COR-L47 (cell line): Measurements from ENCODE around the gene HOMER2.
"Not testable (repeated sequence)": the region's sequence is repeated elsewhere in the genome, so short reads cannot be mapped to it uniquely, and the experiment has no call there.

ENCODE experiments used
- DNase-seq: peaks from one replicate; lab custom pipeline; 2025; lab: John Stamatoyannopoulos, UW

HOMER2 gene

DNA sequence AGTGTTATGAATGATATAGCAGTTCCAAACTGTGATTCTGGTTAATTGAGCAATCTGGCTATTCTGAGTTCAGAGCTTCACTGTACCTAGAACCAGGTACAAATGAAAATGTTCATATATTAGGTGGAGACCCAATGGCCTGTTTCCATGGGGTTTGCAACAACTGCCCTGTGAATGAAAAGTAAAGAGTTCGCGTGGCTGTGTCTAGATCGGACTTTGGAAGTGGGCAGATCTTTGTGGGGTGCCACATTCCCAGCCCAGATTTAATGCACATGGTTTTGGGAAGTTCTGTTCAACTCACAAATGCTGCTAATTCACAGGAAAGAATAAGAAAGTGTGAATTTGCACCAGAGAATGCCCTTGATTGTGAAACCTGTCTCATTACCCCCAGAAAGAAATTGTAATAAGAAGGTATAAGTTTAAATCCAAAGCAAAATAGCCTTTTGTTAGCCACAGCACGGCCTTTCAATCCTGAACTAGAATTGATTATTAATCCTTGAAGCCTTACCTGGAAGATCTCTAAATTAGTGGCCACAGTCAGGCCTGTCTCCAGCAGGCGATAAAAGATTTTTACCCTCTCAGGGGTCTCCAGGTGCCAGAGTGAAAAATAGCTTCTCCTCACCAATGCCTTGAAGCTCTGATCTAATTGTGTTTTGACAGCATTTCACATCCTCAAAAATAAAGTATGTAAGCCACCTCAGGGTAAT is 120.5 kb downstream of the HOMER2 start:
- no peak for DNase-seq

DNA sequence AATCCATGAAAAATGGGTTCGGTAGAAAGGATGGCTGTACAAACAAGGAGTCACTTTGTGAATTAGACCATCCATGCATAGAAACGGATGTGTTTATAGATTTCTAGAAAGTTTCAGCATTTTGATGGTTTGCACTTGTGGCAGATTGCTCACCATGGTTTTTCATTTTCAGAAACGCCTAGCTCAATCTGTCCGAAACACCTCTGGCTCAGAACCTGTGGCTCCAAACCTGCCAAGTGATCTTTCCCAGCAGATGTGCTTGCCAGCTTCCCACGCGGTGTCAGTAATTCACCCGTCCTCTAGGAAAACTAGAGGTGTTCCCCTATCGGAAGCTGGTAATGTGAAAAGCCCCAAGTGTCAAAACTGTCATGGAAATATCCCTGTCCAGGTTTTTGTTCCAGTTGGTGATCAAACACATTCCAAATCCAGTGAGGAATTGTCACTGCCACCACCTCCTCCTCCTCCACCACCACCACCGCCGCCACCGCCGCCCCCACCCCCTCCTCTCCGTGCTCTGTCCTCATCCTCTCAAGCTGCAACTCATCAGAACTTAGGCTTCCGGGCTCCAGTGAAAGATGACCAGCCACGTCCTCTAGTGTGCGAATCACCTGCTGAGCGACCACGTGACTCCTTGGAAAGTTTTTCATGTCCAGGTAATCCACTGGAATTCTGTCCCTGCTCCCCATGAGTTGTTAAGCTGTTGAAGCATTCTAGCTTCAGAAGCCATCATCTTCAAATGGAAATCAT is 121.9 kb downstream of the HOMER2 start:
- no peak for DNase-seq

DNA sequence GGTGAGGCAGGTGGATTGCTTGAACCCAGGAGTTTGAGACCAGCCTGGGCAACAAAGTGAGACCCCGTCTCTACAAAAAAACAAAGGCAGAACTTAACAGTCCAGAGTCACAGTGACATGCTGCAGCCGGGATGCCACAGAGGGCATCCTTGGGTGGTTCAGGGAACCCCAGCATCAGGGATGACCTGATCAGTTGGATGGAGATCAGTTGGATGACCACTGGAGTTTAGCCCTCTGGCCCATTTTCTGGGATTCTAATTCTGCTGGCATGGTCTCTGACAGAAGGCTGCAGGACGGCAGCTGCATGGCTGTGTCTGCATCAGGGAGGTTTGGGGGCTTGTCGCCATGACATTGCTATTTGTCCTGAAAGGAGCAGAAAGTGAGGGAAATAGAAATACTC is 123.3 kb downstream of the HOMER2 start:
- DNase-seq = no peak

DNA sequence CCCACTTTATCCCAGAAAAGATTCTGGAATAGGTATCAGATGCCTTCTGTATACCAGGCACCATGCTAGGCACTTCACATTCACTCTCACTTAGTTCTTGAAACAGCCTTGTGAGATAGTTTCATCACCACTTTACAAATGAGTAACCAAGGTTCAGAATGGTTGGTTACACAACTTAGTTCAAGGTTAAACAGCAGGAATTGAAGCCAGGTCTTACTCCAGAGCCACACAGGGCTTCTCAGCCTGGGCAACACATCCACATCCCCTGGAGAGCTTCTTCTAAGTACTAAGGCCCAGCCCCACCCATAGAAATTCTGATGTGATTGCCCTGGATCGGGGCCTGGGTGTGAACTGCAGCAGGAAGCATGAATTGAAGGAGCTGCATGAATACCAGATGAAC is 124.4 kb downstream of the HOMER2 start:
- no peak for DNase-seq

DNA sequence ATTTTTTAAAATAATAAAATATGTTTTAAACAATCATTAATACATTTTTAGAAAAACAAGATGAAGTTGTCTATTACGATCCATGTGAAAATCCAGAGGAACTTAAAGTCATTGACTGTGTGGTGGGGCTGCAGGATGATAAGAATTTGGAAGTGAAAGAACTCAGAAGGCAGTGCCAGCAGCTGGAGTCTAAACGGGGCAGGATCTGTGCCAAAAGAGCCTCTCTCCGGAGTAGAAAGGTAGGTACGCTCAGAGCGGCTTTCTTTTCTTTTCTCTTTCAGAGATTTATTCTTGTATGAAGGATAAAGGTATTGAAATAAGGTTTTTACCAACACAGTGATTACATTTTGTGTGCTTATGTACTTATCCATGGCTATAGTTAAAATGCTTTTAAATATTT is 129.5 kb downstream of the HOMER2 start:
- DNase-seq = no peak

DNA sequence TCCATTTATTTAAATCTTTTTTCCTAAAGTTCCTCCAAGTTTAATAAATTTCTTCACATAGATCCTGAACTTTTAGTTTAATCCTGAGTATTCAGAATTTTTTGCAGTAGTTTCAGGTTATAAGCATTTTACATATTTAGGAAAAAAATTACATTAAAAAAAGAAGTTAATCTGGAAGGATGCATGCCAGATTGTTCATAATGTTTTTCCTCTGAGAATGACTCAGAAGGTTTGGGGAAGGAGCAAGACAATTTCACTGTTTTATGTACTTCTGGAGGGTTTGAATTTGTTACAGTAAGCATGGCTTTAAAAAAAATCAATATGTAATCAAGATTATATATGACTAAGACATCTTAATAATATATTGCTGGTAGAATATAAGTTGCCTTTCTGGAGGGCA is 130.7 kb downstream of the HOMER2 start:
- DNase-seq = not testable (repeated sequence)

DNA sequence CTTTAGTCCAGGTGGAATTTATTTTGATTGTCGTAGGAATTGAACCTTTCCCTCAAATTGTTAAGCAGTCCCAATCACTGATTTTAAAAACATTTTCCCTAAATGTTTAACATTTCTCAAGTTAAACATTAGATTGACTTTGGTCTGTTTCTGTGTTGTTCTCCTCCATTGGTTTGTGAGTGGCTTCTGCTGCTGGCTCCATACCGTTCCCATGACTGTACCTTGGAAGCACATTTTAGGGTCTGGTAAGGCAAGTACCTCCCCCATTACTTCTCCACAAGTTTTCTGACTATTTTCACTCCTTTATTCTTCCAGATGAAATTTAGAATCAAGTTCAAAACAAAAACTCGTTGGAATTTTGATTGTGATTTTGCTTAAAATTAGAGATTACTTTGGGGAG is 131.1 kb downstream of the HOMER2 start:
- not testable (repeated sequence) for DNase-seq

DNA sequence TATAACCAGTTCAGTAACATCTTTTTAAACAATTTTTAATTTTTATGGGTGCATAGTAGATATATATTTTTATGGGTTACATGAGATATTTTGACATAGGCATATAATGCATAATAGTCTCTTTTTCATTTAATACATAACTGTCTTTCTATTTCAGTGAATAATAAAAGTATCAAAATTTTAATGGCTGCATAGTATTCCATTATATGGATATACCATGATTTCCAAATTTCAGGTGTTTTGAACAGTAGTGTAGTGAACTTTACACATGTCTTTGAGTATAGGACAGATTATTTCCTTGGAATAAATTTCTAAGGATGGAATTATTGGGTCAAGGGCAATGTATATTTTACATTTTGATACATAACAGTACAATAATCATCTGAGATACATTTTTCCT is 132.4 kb downstream of the HOMER2 start:
- no peak for DNase-seq

DNA sequence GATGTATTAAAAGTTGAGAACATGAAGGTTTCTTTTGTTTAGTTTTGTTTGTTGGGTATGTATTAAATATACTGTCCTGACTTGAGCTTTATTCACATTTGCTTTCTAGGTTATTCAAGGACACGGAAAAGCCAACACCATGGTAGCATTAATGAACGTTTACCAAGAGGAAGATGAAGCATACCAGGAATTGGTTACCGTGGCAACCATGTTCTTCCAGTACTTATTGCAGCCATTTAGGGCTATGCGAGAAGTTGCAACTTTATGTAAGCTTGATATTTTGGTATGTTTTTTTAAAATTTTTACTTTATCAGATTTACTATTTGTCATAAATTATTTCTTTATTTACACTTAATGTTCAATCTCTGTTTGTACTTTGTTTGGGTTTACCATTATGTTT is 139.5 kb downstream of the HOMER2 start:
- no peak for DNase-seq

DNA sequence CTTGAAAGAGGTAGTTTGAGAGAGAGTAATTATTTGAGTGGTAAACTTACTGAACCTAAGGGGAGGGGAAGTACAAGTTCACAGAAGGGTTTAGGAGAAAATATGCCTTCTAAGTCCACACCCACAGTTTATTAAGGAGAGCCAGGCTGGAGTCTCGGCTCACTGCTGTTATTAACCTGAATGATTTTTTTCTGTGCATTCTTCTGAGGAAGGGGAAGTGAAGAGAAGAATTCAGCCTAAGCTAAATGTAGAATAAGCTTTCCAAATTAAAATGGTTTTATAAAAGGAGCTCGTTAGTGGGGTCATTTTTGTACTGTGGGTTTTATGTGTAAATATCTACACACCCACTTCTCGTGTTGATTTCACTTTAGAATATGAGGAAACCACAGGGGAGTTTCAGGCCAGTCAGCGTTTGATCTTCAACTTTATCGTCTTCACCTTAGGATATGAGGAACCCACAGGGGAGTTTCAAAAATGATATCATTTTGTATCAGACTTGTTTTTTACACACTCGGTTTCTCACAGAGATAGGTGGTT is 141.6 kb downstream of the HOMER2 start:
- no peak for DNase-seq

DNA sequence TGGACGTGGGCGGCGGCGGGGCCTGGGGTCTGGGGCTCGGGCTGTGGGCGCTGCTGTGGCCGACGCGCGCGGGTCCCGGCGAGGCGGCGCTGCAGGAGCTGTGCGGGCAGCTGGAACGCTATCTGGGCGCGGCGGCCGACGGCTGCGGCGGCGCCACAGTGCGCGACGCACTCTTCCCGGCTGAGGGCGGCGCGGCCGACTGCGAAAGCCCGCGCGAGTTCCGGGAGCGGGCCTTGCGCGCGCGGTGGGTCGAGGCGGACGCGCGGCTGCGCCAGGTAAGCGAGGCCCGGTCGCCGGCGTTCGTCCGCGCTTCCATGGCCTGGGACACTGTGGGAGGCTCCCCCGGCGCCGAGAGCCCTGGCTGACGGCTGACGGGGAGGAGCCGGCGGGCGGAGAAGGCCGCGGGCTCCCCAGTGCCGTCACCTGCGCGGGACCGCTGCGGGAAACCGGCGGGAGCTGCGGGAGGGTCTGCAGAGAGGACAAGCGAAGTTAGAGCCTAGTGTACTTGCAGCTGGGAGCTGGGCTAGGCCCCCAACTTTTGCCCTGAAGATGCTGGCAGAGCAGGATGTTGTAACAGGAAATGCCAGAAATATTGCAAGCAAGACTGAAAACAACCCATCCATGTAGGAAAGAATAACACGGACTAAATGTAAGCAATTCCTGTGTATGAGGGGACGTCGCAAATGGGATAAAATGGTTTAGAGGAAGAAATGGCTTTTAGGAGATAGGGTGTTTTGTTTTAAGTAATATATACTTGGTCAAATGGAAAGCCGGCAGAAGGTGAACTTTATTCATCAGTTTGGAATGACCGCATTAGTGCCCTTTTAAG is 142.2 kb downstream of the HOMER2 start:
- peak; percentile 50 for DNase-seq

DNA sequence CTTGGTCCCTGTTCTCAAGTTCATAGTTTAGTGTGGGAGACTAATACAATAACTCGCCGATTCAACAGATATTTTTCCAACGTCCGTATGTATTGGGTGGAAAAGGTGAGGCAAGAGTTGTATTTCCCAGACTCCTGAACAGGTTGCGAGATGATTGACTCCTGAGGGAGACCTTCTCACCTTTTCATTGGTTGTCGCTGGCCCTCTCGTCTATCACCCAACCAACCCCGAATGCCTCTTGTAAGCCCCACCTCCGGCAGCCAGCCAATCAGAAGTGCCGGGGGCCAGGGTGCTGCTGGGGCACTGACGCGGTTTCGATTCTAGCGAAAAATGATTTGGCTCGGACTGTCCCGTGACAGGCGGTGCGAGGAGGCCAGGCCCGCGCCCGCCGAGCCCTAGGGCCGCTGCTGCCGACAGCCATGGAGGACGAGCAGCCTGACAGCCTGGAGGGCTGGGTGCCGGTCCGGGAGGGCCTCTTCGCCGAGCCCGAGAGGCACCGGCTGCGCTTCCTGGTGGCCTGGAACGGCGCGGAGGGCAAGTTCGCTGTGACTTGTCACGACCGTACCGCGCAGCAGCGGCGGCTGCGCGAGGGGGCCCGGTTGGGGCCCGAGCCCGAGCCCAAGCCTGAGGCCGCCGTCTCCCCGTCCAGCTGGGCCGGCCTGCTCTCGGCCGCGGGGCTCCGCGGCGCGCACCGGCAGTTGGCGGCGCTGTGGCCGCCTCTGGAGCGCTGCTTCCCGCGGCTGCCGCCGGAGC is 143.0 kb downstream of the HOMER2 start, which contains the start of gene WHAMM:
WHAMM (plus strand) TSS at position 321 of the 753 bp plus-strand sequence; CDS start at position 420, 99 bp downstream.
- DNase-seq = peak; percentile 94

DNA sequence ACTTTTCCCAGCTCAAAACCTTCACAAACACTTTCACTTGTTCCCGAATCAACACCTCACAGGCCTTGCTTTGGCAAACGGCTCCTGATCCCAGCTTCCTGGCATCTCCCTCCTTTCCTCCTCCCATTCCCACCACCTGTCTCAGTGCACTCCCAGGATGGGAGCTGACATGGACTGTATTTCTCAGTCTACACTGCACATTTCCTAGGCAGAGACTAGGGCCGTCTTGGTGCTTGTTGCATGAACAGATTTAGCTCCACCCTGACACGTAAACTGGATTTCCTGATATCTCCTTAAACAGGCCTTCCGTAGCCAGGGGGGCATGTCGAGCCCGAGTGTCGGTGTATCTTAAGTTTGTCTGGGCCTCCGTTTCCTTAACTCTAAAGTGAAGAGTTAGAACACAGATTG is 143.9 kb downstream of the HOMER2 start:
- DNase-seq = no peak

DNA sequence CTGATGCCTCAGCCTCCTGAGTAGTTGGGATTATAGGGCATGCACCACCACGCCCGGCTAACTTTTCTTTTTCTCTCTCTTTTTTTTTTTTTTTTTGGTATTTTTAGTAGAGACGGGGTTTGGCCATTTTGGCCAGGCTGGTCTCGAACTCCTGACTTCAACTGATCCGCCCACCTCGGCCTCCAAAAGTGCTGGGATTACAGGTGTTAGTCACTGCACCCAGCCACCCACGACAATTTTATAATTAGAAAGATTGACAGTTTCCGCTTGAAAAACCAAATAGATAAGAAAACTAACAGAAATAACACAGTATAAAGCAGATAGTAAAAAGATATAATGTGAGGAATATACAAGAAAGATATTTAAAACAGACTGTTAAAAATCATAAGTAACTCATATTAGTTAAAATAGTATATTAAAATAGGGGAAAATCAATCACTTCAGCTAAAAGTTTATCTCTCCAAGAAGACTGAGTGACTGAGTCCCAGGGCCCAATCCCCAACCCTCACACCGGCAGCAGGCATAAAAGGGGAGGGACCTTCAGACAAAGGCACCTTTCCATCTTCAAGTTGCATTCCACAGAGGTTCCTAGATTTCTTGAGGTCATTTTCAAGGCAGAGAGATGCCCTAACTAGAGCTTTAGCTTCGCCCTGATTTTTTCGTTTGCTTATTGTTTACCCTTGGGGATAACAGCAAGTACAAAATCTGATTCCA is 144.4 kb downstream of the HOMER2 start:
- no peak for DNase-seq

DNA sequence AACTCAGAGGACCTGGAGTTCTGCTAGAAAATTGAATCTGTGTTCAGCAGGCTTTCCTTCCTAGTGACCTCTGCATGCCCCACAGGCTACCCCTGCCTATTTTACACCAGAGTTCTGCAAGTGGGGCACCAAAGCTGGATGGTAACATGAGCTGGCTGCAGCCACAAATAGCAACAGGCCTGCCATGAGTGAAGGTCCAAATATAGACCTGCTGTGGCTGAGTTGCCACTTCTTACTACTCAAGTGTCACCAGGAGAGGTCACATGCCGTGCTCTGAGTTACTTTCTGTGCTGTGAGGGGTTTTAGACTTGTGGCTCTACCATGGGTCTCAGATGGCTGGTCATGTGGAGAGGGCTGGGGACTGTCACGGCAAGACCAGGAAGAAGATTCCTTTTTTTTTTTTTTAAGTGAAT is 146.5 kb downstream of the HOMER2 start, which contains the start of gene FSD2:
FSD2 (minus strand) TSS at position 76 of the 413 bp plus-strand sequence. CDS start 18,679 bp downstream, outside the sequence.
- DNase-seq = no peak

DNA sequence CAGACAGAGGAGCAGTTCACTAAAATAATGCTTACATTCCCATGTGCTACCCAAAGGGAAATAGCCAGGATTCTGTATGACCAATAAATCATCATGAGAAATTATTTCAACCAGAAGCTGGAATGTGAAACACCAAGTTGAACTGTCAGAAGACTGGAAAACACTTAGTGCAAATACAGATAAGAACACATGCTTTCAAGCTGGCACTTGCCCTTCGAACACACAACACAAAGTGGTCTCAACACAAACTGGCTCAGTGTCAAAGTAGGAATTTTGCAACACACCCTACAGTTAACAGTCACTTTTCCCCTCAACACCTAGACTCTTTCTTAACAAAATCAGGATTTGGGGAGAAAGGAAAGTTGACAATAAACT is 148.0 kb downstream of the HOMER2 start:
- DNase-seq = no peak

DNA sequence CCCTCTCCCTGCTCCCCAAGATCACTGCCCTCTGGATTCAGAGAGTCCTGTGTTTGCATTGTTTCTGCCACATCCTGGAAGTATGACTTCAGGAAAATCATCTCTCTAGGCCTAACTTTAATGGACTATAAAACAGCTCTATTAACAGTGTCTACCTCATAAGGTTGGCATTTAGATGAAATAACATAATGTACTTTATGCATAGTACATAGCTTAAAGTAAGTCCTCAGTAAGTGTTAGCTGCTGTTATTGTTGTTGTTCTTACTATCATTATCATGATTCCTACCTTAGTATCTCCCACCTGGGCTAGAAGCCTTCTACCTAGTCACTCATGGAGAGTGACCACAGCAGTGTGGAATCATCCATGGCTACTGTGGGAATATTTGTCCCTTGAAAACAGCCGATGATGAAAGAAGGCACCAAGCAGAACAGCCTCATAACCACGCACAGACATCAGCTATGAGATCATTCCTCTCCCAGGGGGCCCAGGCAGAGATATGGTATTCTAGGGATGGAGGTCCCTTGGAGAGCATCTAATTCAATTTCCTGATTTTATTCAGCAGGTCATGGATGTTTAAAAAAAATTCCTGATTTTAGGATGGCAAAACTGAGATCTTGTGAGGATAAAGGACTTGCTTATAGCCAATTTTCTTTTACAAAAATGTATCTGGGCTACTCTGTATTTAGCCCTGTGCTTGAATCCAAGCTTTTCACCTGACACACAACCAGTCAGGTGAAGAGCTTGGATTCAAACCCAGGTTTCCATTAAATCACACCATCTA is 148.5 kb downstream of the HOMER2 start:
- no peak for DNase-seq

DNA sequence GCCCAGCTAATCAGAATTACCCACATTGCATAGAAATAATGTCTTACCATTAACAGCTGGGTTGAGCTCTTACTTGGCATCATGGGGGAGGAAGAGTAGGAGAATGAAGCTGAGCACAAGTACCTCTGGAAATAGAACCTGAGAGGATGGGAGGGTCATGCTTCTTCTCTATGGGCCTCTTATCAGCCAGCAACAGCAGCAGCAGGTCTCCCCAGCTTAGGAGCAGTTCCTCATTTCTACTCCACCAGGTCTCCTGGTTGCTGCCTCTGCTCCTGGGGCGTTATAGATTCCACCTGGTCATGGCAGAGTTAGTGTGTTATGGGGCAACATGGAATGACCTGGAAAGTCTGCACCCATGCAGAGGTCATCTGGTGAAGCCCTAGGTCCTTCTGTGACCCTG is 150.0 kb downstream of the HOMER2 start:
- DNase-seq = no peak

DNA sequence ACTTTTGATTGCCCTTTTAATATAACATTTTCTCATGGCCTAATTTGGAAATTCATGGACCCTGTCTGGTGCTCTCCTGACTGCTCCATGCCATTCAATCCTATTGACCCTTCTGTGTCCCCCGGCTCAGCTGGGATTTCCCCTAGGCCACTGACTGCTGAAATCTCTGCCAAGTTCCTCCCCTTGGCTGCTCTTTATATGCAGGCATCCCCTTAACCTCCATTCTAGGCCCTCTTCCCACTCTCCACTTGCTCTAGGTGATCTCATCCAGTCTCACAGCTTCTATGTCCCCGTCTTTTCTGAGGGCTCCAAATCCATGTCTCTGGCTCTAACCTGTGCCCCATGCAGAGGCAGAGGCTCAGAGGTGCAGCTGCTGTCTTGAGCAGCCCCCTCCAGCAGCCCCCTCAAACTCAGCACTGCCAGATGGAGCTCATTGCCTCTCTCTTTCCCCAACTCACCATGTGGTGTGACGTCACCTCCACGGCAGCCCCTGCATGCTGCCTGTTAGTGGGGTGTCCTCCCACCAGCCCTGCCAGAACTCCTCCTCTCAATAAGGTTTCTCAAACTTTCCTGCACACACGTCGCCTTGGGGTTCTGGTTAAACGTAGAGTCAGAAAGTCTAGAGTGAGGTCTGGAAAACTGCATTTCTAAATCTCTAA is 153.2 kb downstream of the HOMER2 start:
- DNase-seq = no peak
